Measurements from ENCODE around the gene NOTO. TPM values are rescaled to one million over a fixed set of nuclear protein-coding genes. Genes with fewer than 3 reads are reported as not detected.

The NOTO gene
- total and polyA plus RNA-seq, 2 of the 8 experiments (the other 6 are each of a cell fraction or from before 2014, with no cell fraction given), result 0.33 to 0.54 TPM

GRCh38 chr2:73175663-73176204 lies 26.6 kb upstream of the NOTO start (continued):
- TF ChIP-seq CHD7 (IDR thresholded peaks at IDR 0.05; ENCODE audit: insufficient replicate concordance, low read length), result no peak
- TF ChIP-seq ASH2L (IDR thresholded peaks at IDR 0.05; ENCODE audit: low read length), result peak; percentile 22
- no peak for TF ChIP-seq SP1 (IDR thresholded peaks at IDR 0.05; ENCODE audit: low read depth, low read length)
- no peak for TF ChIP-seq POU5F1 (IDR thresholded peaks at IDR 0.05; ENCODE audit: low read depth, low read length)
- TF ChIP-seq PHF8 (conservative IDR thresholded peaks at IDR 0.05; ENCODE audit: low read depth, low read length), result no peak
- TF ChIP-seq GABPA (IDR thresholded peaks at IDR 0.05; ENCODE audit: borderline replicate concordance, insufficient read depth, low read length), result peak; percentile 41; the same call in 1 of the 2 replicates
- no peak for TF ChIP-seq GTF2F1 (IDR thresholded peaks at IDR 0.05; ENCODE audit: borderline replicate concordance, low read depth, low read length)
- peak; percentile 40 for TF ChIP-seq RNF2 (IDR thresholded peaks at IDR 0.05; ENCODE audit: borderline replicate concordance, low read depth, low read length, missing control alignments, poor library complexity, severe bottlenecking)
- TF ChIP-seq KDM5A (IDR thresholded peaks at IDR 0.05; ENCODE audit: low read length), result no peak
- TF ChIP-seq SIX5 (IDR thresholded peaks at IDR 0.05; ENCODE audit: low read depth, low read length), result no peak
- peak; percentile 57; the same call in 1 of the 2 replicates for TF ChIP-seq EGR1 (IDR thresholded peaks at IDR 0.05; ENCODE audit: borderline replicate concordance, low read depth, low read length)

Measured in H1 (cell line).